Fibroblast of lung (primary cell): Measurements from ENCODE around the gene ALDH1A2. TPM values are rescaled to one million over a fixed set of nuclear protein-coding genes. Genes with fewer than 3 reads are reported as not detected.

ENCODE experiments used
- DNase-seq, 2 donors: peaks; one replicate each; pipeline versions ENCODE4 v3.0.0 to v3.0.0-alpha.2; 2010; ENCODE audit warnings: low read depth in 2 of 2
- H2AFZ ChIP-seq: 2 replicates; pipeline ENCODE4 v1.5.1; 2012; ENCODE audit warnings: low read length, control low read depth, inconsistent platforms
- H3K27ac ChIP-seq: 2 replicates; pipeline ENCODE4 v1.5.1; 2011; ENCODE audit warnings: low read length, control low read depth; ENCODE audit not compliant: insufficient read depth
- H3K27me3 ChIP-seq: 2 replicates; pipeline ENCODE4 v1.5.1; 2011; ENCODE audit warnings: mild to moderate bottlenecking, low read length; ENCODE audit not compliant: control insufficient read depth, insufficient read depth
- H3K36me3 ChIP-seq: 2 replicates; pipeline ENCODE4 v1.5.1; 2011; ENCODE audit warnings: low read length; ENCODE audit not compliant: control insufficient read depth, insufficient read depth
- H3K4me1 ChIP-seq: 2 replicates; pipeline ENCODE4 v1.5.1; 2011; ENCODE audit warnings: low read length; ENCODE audit not compliant: control insufficient read depth, insufficient read depth; ENCODE audit errors: extremely low read depth
- H3K4me2 ChIP-seq: 2 replicates; pipeline ENCODE4 v1.5.1; 2011; ENCODE audit warnings: low read length, control low read depth; ENCODE audit not compliant: insufficient read depth; ENCODE audit errors: extremely low read depth
- H3K4me3 ChIP-seq, 4 experiments: fragments of 200-600 bp in 1 of 4; sonication (generic) in 1 of 4; replicated peaks in 1 of 4; 2 replicates each; pipeline ENCODE4 v1.5.1; 2011 to 2016; ENCODE audit warnings: low read length in 4 of 4, low read depth in 3 of 4, mild to moderate bottlenecking in 3 of 4, control low read depth in 2 of 4, inconsistent platforms in 1 of 4, mixed read lengths in 1 of 4; ENCODE audit not compliant: insufficient read depth in 1 of 4; ENCODE audit errors: control extremely low read depth in 1 of 4
- H3K79me2 ChIP-seq: 2 replicates; pipeline ENCODE4 v1.5.1; 2012; ENCODE audit warnings: mild to moderate bottlenecking, low read length, inconsistent platforms; ENCODE audit not compliant: control insufficient read depth, insufficient read depth
- H3K9ac ChIP-seq: 2 replicates; pipeline ENCODE4 v1.5.1; 2011; ENCODE audit warnings: mild to moderate bottlenecking, low read length, control low read depth; ENCODE audit not compliant: insufficient read depth
- H3K9me3 ChIP-seq: 2 replicates; pipeline ENCODE4 v1.5.1; 2012; ENCODE audit warnings: low read depth, low read length; ENCODE audit not compliant: control insufficient read depth, insufficient read depth
- H4K20me1 ChIP-seq: 2 replicates; pipeline ENCODE4 v1.5.1; 2011; ENCODE audit warnings: low read length; ENCODE audit not compliant: control insufficient read depth, insufficient read depth; ENCODE audit errors: extremely low read depth
- EZH2 ChIP-seq: IDR thresholded peaks from 2 replicates; pipeline ENCODE4 v1.5.1; 2012; ENCODE audit warnings: low read length, control low read depth, mild to moderate bottlenecking; ENCODE audit errors: missing control alignments
- polyA plus RNA-seq, 2 donors: library from polyadenylated mRNA; depleted of rRNA in 1 of 2; stranded (reverse) in 1 of 2; unstranded in 1 of 2; fragments of >200 nt; gene quantifications; 2 replicates each; pipeline ENCODE4 v1.2.1, GENCODE V29; 2011 to 2012; ENCODE audit warnings: missing spikeins in 1 of 2
- total RNA-seq: library from RNA; depleted of rRNA; stranded (reverse); fragments of >200 nt; gene quantifications from 2 replicates; pipeline ENCODE4 v1.2.1, GENCODE V29; 2014
- TF ChIP-seq, protein P1 (sequence below), 2 donors: IDR thresholded peaks in 1 of 2; conservative IDR thresholded peaks in 1 of 2; 1 replicate in 1 of 2; 2 replicates in 1 of 2; pipeline ENCODE4 v1.5.1; 2011 to 2012; ENCODE audit warnings: low read length in 2 of 2, control low read depth in 1 of 2, inconsistent platforms in 1 of 2, low read depth in 1 of 2, mild to moderate bottlenecking in 1 of 2

The ALDH1A2 gene
- total and polyA plus RNA-seq, 2 donors (not counting 1 experiment from before 2014, with no cell fraction given) = 1.1 to 2.3 TPM

DNA sequence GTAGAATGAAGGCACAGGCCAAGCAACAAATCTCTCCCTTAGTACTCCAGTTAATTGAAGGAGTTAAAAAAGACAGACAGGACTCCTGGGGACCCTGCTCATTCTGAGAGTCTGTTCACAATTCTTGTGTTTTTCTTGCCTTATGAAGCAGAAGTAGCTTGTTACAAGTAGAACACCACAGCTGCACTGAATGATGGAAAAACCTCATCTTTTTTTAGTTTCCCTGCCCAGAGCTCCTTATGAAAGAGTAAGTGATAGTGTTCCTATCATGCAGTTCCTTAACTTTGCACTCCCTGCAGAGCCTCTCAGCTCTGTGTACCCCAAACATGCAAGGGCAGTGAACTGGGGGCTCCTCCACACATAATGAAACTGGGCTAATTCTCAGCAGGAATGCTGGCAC is 95.5 kb downstream of the ALDH1A2 start:
- Histone ChIP-seq H3K9ac (no peak overlapping the region), H3K4me2 (no peak overlapping the region), H4K20me1 (no peaks in the 10 kb centered on the region), H3K9me3 (no peaks in the 10 kb centered on the region), H2AFZ (no peak overlapping the region), H3K79me2 (no peaks in the 10 kb centered on the region), H3K27ac (no peak overlapping the region), H3K4me1 (no peaks in the 10 kb centered on the region), H3K27me3 (no peaks in the 10 kb centered on the region), H3K4me3 (no peak overlapping the region), H3K36me3 (no peaks in the 10 kb centered on the region)
- no peak for DNase-seq
- no peak for TF ChIP-seq EZH2
- TF ChIP-seq, protein P1, sequence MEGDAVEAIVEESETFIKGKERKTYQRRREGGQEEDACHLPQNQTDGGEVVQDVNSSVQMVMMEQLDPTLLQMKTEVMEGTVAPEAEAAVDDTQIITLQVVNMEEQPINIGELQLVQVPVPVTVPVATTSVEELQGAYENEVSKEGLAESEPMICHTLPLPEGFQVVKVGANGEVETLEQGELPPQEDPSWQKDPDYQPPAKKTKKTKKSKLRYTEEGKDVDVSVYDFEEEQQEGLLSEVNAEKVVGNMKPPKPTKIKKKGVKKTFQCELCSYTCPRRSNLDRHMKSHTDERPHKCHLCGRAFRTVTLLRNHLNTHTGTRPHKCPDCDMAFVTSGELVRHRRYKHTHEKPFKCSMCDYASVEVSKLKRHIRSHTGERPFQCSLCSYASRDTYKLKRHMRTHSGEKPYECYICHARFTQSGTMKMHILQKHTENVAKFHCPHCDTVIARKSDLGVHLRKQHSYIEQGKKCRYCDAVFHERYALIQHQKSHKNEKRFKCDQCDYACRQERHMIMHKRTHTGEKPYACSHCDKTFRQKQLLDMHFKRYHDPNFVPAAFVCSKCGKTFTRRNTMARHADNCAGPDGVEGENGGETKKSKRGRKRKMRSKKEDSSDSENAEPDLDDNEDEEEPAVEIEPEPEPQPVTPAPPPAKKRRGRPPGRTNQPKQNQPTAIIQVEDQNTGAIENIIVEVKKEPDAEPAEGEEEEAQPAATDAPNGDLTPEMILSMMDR (conservative IDR thresholded peaks at IDR 0.05 in 1 of 2, IDR thresholded peaks at IDR 0.05 in 1 of 2; ENCODE audit: low read depth in 1 of 2, low read length in 2 of 2) = no peak

- Histone ChIP-seq H3K79me2 (no peaks in the 10 kb centered on the region), H3K9ac (no peak overlapping the region), H3K4me1 (no peaks in the 10 kb centered on the region), H2AFZ (no peak overlapping the region), H3K9me3 (no peaks in the 10 kb centered on the region), H3K4me3 (no peak overlapping the region), H4K20me1 (no peaks in the 10 kb centered on the region), H3K36me3 (no peaks in the 10 kb centered on the region), H3K27me3 (no peaks in the 10 kb centered on the region), H3K27ac (no peak overlapping the region), H3K4me2 (no peak overlapping the region)
- peak in 1 of 2 donors; percentile 47 for DNase-seq
- TF ChIP-seq, protein P1 (conservative IDR thresholded peaks at IDR 0.05 in 1 of 2, IDR thresholded peaks at IDR 0.05 in 1 of 2; ENCODE audit: low read depth in 1 of 2, low read length in 2 of 2) = peak in 1 of 2 donors; percentile 43
- TF ChIP-seq EZH2 = no peak
Observed at GRCh38 chr15:57969355-57969754, 96.2 kb downstream of the ALDH1A2 start.

GRCh38 chr15:57962887-57963286 is 102.6 kb downstream of the ALDH1A2 start:
- Histone ChIP-seq H3K79me2 (no peaks in the 10 kb centered on the region), H3K27me3 (no peaks in the 10 kb centered on the region)

More at GRCh38 chr15:57962887-57963286, 102.6 kb downstream of the ALDH1A2 start:
- DNase-seq = no peak
- no peak overlapping the region for H3K4me2 ChIP-seq
- H3K4me1 ChIP-seq = no peaks in the 10 kb centered on the region
- no peaks in the 10 kb centered on the region for H3K36me3 ChIP-seq
- no peak overlapping the region for H2AFZ ChIP-seq
- no peak overlapping the region for H3K27ac ChIP-seq
- H3K4me3 ChIP-seq = no peak overlapping the region
- TF ChIP-seq, protein P1 (conservative IDR thresholded peaks at IDR 0.05 in 1 of 2, IDR thresholded peaks at IDR 0.05 in 1 of 2; ENCODE audit: low read depth in 1 of 2, low read length in 2 of 2) = no peak
- no peak for TF ChIP-seq EZH2
- H4K20me1 ChIP-seq = no peaks in the 10 kb centered on the region
- H3K9me3 ChIP-seq = no peaks in the 10 kb centered on the region
- H3K9ac ChIP-seq = no peak overlapping the region
